GM18858 (cell line): ENCODE results near the gene SMCO3.
A peak's percentile ranks its signal among the peaks of the same experiment; 100 is the strongest.

ENCODE experiments used
- ATAC-seq: cut with Tn5 transposase; IDR thresholded peaks from one replicate; pipeline ENCODE4 v1.9.1; 2021; ENCODE audit not compliant: unreplicated experiment

The SMCO3 gene

DNA sequence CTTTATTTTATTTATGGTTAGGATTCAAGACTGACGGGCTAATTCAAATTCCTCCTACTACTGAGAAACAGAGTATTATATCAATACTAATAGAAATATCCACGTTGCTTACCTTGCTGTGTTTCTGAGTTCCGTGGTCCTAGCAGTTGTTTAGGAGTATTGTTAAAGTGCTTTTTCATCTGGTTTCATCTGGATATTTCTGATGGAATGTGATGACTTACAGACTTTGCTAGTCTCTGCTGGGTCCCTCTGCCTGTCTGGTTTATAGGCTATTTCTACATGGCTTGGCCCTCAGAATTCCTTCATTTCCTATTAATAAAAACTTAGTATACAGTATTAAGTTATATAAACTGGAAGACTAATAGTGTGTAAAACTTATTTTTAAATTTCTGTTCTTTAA lies at the start of gene SMCO3:
TSS of gene SMCO3 (minus strand) at position 169 of the 400 bp plus-strand sequence. CDS start 7,502 bp downstream, outside the sequence.
- ATAC-seq = no peak

DNA sequence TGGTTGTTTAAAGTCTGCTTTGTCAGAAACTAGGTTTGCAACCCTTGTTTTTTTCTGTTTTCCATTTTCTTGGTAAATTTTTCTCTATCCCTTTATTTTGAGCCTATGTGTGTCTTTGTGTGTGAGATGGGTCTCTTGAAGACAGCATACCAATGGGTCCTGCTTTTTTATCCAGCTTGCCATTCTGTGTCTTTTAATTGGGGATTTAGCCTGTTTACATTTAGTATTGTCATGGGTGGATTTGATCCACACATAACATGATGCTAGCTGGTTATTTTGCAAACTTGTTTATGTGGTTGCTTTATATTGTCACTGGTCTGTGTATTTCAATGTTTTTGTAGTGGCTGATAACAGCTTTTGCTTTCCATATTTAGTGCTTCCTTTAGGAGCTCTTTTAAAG lies 46.5 kb upstream of the SMCO3 start:
- ATAC-seq = no peak

DNA sequence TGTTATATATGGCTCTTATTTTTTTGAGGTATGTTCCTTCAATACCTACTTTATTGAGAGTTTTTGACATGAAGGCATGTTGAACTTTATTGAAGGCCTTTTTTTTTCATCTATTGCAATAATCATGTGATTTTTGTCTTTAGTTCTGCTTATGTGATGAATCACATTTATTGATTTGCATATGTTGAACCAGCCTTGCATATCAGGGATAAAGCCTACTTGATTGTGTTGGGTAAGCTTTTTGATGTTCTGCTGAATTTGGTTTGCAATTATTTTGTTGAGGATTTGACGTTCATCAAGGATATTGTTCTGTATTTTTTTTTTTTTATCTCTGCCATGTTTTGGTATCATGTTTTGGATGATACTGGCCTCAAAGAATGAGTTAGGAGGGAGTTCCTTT lies 44.5 kb upstream of the SMCO3 start:
- ATAC-seq = no peak

DNA sequence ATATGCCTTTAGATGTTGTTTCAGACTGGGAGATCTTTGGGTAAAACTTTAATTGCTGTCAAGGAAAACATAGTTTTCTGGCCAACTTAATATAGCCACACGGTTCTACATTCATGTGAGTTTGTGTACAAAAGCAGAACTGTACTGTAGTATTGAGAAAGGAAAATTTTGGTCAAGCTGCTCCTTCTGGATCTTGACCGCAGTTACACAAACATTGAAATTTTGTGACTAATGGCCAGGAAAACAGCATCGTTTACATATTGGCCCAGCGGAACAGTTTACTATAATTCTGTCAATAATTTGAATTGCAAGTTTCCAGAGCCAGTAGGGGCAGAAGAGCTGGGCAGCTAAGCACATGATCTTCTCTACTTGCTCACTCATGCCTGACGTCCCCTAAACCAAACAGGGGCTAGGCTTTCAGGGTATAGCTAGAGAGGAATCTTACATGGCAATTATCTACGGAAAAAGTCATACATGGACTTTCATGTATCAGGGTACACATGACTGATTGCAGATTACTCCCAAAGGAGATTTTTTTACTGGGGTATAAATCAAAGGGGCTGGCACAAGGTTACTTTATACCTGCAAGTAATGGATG lies 40.7 kb upstream of the SMCO3 start:
- no peak for ATAC-seq

DNA sequence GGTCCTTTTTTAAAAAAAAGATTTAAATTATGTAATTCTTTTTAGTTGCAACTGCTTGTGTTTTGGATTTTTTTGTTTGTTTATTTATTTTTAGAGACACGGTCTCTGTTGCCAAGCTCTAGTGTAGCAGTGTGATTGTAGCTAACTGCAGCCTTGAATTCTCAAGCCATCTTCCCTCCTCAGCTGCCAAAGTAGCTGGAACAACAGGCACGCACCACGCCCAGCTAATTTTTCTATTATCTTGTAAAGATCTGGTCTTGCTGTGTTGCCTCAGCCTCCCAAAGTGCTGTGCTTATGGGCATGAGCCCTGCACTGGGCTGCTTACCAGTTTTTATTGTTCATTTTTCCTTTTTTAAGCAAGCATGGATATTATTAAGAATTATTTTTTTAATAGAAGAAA lies 40.0 kb upstream of the SMCO3 start:
- no peak for ATAC-seq

DNA sequence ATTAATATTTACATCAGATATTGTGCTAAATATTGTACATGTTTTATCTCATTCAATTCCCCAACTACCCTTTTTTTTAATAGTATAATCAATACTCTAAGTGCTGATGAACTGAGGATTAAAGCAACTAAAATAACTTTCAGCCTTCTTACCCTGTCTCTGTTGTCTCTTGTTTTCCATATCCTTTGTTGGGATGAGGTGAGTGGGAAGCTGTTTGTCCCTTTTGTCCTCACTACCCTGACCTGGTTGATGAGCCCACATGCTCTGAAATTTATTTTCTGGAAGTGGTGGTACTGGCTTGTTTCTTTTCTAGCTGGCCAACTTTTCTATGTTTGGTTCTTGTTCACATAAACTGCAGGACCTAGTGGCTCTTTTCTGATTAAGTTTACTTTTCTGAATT lies 38.9 kb upstream of the SMCO3 start:
- no peak for ATAC-seq

DNA sequence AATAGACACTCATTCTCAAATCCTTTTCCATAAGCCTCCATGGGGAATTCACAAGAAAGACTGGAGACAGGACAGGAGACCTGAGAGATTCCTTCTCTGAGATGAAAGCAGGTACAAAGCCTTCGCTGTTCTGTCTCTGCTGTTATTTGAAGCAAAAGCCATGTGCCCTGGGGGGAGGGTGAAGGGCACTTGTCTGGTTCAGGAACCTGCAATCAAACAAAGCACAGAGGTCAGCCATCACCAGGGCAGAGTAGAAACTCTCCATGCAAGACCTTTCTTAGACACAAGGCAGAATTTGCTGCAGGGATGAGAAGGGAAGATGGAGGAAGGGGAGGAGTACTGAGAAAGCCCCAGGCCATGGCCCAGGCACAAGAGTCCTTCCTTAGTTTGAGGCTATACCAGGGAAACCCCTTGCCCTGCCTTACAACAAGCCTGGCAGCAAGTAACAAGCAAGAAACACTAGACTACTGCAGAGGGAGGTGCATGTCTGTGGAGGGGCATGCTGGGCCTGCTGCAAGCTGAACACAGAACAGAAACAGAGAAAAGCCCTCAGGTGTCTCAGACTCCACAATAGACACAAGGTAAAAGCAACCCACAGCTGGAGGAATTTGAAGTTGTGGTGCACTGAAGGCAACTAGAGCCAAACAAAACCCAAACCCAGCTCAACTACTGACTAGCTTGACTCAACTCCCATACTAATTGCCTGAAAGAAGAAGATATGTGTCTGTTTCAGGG lies 37.1 kb upstream of the SMCO3 start:
- ATAC-seq = peak; percentile 76

DNA sequence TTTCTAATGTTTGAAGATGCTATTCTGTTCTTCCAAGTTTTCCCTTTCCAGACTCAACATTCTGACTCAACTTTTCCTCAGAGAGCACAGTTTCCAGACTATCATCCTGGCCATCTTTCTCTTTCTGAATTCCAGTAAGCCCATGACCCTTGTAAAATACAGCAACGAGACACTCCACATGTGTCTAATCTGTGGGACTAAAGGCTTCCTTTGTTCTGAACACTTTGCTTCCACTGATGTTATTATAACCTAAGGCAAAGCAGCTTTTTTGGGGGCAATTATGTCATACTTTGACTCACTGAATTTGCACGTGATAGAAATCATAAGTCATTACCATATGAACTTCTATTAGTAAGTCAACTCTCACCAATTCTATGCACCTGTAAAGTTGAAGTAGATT lies 35.7 kb upstream of the SMCO3 start:
- ATAC-seq = no peak

DNA sequence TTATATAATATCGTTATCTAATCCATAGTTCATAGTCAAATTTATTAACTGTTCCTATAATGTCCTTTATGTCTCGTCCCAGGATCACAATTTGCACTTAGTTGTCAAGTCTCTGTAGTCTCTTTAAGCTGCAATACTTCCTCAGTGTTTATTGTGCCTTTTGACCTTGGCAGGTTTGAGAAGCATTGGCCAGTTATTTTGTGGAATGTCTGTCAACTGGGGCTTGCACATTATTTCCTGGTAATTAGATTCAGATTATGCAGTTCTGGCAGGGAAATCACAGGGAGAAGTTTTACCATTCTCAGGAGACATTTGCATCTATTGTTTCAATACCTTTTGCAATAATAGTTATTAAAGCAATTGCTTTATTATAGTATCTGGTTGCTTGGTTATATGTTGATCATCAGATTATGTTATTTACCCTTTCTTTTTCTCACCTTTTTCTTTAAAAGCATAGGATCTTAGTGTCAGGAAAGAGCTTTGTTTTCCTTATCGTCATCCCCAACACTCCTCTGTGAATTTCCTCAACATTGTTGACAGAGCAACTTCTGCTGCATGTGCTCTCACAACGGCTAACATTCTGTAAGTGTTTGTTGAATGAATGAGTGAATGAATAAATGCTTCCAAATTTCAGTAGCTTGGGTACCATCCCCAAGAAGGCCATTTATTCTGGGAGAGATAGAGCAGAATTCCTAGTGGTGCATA lies 33.0 kb upstream of the SMCO3 start:
- no peak for ATAC-seq

DNA sequence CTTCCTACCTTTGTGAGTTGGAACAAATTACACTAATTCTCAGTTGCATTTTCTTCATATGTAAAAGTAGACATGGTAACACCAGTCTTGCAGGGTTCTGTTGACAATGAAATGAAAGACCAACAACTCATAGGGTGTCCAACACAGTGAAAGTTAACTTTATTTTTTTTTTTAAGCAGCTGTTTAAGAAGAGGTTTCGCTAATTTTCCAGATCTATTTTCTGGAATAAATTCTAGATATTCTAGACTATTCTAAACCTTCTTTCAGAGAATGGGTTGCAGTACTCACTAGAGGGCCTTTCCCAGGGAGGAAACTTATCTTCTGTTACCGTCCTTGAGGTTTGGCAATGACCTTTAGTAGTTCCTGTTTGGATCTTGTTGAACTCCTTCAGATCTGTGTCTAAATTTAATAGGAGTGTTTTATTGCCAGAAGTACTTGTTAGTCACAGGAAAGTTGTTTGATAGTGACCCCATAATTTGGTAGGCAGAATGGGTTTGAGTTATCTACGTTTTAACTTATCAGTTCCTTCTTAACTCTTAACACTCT lies 32.1 kb upstream of the SMCO3 start:
- ATAC-seq = no peak

DNA sequence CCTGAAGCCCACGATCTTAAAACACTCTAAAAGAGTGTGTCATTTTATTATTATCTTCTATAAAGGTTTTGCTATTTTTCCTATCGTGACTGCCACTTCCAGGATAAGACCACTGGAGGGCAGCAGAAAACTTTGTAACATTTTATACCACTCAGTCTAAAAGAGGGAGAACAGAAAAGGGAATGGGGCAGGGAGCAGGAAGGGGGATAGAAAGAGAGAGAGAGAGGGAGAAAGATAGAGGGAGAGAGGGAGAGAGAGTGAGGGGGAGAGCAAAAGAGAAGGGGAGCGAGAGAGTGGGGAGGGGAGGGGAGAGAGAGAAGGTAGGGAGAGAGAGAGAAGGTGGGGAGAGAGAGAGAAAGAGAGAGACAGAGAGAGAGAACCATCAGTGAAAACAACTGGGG lies 31.4 kb upstream of the SMCO3 start:
- no peak for ATAC-seq

DNA sequence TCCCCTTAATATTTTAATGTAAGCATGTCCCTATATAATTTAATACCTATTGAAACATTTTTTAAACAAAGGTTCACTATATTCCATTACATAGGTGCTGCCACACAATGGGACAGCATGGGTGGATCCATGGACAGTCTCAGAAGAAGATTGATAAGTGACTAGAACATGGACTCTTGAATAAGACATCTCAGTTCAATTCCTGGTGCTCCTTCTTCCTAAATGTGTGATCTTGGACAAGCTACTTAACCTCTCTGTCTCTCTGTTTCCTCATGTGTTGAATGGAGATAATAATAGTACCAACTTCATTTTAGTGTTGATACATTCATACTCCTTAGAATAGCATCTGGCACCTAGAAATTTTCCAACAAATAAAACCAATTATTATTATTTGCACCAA lies 30.4 kb upstream of the SMCO3 start:
- no peak for ATAC-seq

DNA sequence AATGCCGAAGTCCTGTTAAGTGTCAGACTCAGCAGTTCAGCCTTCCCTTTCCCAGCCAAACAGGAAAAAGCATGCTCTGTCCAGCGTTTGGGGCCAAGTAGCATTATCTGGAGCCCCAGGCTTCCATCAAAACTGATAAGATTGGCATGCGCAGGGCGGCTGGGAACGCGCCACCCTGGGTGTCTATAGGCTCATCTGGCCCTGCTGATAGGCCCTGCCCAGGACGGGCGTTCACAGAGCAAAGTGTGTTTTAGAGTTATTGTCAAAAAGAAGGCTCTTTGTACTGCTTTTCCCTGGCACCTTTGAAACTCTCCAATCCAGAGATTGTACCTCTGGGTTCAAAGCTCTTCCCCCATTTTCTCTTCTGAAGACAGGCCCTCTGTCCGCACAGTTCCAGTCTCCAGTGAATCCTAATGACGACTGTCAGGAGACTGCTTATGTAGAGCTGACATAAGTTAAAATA lies 29.5 kb upstream of the SMCO3 start, which contains the start of gene ART4:
TSS of gene ART4 (minus strand) at position 102 of the 463 bp plus-strand sequence. CDS start 413 bp downstream, outside the sequence.
- ATAC-seq = no peak

DNA sequence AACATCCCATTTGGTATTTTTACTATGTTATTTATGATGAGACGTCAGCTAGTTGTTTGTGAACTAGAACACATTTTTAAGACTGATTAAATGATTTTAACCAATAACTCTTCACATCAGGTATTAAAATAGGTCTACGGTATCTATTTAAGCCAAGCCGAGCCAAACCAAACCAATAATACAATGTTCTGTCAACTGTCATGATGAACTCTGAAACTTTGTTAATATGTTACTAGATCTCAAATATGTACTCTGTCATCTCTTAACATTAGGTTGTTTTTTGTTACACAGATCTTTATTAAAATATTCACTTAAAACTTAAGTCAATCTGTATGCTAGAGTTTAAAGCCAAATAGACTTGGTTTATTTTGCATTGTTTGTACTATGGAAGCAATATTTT lies 28.3 kb upstream of the SMCO3 start:
- no peak for ATAC-seq

DNA sequence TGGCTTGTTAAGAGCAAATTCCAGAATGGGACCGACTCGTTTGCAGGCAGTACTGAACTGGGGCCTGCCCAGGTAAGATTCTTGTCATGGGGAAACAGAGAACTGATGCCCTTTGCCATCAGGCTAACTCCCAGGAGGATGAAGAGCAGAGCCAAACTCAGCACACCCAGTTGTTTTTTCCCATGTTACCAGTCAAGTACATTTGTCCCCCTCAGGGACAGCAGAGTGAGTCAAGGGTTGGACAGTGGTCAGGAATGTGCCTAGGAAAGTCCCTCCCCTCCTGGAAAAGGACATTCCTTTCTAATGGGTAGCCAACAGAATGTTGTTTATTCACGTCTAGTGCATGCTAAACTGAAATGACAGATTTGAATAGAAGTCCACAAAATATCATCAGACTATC lies 27.8 kb upstream of the SMCO3 start:
- ATAC-seq = no peak

DNA sequence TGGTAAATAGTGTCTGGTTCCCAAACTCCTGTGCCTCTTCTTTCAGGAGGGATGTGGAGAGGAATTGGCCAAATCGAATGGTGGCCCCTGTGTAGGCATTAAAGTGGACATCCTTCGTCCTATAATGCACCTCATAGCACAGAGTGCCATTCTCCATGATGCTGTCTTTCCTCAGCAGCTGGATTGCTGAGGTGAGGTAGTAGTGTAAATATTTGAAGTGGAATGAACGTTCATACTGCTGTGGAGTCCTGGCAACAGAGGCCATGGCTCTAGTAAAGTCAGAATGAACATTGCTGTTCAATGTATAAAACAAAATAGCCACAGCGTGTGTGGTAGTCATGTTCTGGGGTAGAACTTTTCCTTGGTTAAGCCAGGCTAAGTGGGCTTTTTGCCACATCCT lies 26.6 kb upstream of the SMCO3 start:
- ATAC-seq = no peak

DNA sequence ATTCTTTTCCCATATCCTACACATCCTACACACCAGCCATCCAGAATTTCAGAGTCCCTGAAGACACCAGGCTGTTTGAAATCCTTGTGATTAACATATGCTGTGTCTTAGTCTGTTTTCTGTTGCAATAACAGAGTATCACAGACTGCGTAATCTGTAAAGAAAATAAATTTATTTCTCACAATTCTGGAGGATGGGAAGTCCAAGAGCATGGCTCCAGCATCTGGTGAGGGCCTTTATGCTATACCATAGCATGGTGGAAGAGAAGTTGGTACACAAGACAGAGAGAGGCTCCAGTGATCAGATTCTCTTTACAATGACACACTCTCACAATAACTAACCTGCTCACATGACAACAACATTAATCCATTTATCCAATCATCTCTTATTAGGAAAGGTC lies 25.3 kb upstream of the SMCO3 start:
- no peak for ATAC-seq

DNA sequence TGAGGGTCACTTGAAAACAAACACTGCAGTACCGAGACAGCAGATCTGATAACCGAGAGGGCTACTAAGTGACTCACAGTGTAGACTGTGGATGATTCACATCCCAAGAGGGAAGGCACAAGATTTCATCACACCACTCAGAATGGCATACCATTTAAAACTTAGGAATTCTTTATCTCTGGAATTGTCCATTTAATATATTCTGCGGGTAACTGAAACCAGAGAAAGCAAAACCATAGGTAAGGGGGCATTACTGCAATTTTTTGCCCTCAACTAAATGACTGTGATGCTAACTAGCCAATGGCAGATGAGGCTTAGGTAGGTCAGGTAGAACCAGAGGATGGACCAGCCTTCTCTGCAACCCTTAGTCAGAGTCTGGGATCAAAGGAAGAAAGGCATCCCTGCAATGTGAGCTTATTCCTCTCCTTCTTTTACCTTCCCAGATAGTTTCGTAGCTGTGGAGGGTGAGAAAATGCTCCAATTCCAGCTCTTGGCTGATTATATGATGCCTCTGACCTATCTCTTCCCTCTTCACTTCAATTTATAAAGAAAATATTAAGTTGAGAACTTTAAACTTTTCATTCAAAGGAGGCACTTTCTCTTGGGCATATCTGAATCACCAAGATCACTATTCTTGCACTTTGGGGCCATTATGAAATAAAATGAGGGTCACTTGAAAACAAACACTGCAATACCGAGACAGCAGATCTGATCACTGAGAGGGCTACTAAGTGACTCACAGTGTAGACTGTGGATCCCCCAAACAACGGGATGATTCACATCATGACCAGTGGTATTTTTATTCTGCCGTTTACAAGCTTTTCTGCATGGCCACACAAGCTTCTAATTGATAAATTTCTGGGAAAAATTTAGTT lies 22.6 kb upstream of the SMCO3 start:
- no peak for ATAC-seq

DNA sequence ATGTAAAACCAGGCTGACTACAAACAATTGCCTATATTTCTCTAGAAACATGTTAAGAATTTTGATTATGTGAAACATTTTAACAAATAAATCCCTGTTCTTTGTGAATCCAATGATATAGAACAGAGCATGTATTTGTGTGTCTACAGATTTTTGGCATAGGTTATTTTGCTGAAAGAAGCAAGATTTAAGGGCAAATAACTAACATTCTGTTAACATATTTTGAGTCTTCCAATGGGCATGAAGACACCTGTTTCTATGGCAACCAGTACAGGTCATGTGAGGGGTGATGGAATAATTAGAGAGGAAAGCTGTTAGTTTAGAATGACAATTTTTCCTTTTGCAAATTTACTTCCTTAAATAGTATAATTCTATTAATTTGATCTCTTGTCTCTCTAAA lies 20.5 kb upstream of the SMCO3 start:
- no peak for ATAC-seq

DNA sequence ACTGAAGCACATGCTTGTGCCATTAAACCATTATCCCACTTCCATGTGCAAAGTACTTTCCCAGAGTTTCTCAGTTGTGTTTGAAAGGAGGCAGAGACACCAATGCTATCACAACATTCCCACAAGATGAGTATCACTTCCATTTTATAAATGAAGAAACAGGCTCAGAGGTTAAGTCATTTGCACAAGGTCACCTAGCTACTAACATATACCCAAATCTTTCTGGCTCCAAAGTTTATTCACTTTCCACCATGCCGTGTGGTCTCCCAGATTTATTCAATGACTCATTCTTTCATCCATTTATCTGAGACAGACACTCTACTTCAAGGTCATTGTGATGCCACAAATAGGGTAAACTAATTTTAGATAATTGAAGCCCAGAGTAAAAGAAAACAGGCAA lies 20.0 kb upstream of the SMCO3 start:
- no peak for ATAC-seq

DNA sequence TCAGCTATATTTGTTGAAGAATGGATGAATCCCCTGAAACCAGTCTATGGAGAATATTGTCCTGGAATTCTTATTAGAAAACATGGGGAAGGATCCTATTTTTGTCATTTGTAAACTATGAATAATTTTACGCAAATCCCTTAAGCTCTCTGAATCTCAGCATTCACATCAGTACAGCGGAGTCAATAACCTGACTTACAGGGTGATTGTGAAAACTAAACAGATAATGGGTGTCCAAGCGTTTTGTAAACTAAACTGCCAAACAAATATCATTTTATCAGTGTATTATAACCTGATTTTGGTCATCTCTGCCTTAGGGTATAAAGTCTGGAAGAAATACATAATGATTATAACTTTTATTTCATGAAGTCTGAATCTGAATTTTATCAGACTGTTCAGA lies 19.4 kb upstream of the SMCO3 start:
- ATAC-seq = no peak
